T follicular helper cell (primary cell): ENCODE results near the gene RNU2-63P.
A peak's percentile ranks its signal among the peaks of the same experiment; 100 is the strongest.
"Not testable (repeated sequence)": the region's sequence is repeated elsewhere in the genome, so short reads cannot be mapped to it uniquely, and the experiment has no call there.

Experiments used
- DNase-seq: peaks from one replicate; pipeline ENCODE4 v3.0.0-alpha.2; 2020; ENCODE audit warnings: low read depth
- total RNA-seq, 2 experiments: gene quantifications; one replicate each; lab custom pipeline; 2026; lab: John Stamatoyannopoulos, UW

The RNU2-63P gene
- 0.24 to 2.7 reads per million in 2 experiments for total RNA-seq

- DNase-seq: peak; percentile 62
These were observed at the start of gene RNU2-63P for GRCh38 chr2:88016086-88016959. Gene RNU2-63P, minus strand, starts transcription at chr2:88016547.

GRCh38 chr2:88061295-88061694 lies 44.9 kb upstream of the RNU2-63P start:
- DNase-seq: no peak

GRCh38 chr2:88060907-88061275 lies 44.5 kb upstream of the RNU2-63P start:
- DNase-seq: no peak

- no peak for DNase-seq
These were observed 43.9 kb upstream of the RNU2-63P start for GRCh38 chr2:88059979-88060906.

- DNase-seq: no peak
These were observed 41.8 kb upstream of the RNU2-63P start for GRCh38 chr2:88058191-88058590.

- no peak for DNase-seq
These were observed 41.1 kb upstream of the RNU2-63P start for GRCh38 chr2:88057437-88057844.

GRCh38 chr2:88055371-88056128 lies 39.2 kb upstream of the RNU2-63P start, which contains the start of gene KRCC1:
Gene KRCC1, minus strand, starts transcription at chr2:88055783. Its CDS starts 27,220 bp downstream, at chr2:88028563.
- peak; percentile 90 for DNase-seq

GRCh38 chr2:88054782-88055370 lies 38.5 kb upstream of the RNU2-63P start:
- no peak for DNase-seq

- no peak for DNase-seq
These were observed 37.8 kb upstream of the RNU2-63P start for GRCh38 chr2:88053934-88054781.

- DNase-seq: no peak
These were observed 36.9 kb upstream of the RNU2-63P start for GRCh38 chr2:88053296-88053695.

- no peak for DNase-seq
These were observed 35.4 kb upstream of the RNU2-63P start for GRCh38 chr2:88051792-88052191.

- DNase-seq: no peak
These were observed 33.3 kb upstream of the RNU2-63P start for GRCh38 chr2:88049622-88050021.

GRCh38 chr2:88048541-88048940 lies 32.2 kb upstream of the RNU2-63P start:
- no peak for DNase-seq

GRCh38 chr2:88045561-88045960 lies 29.2 kb upstream of the RNU2-63P start:
- not testable (repeated sequence) for DNase-seq

GRCh38 chr2:88042476-88042875 lies 26.1 kb upstream of the RNU2-63P start:
- no peak for DNase-seq

- DNase-seq: no peak
These were observed 22.1 kb upstream of the RNU2-63P start for GRCh38 chr2:88038263-88039105.

- DNase-seq: no peak
These were observed 20.3 kb upstream of the RNU2-63P start for GRCh38 chr2:88036606-88037005.

- DNase-seq: no peak
These were observed 19.8 kb upstream of the RNU2-63P start for GRCh38 chr2:88036182-88036581.

- no peak for DNase-seq
These were observed 15.8 kb upstream of the RNU2-63P start for GRCh38 chr2:88032070-88032702.
